GM06990 (cell line): ENCODE measurements around the gene GHR.
A peak's percentile ranks its signal among the peaks of the same experiment; 100 is the strongest.

Experiments used
- DNase-seq: peaks from one replicate; pipeline ENCODE4 v3.0.0-alpha.2; 2011; ENCODE audit not compliant: insufficient read length; ENCODE audit errors: extremely low read depth
- H3K27me3 ChIP-seq: replicated peaks from 2 replicates; pipeline ENCODE4 v1.6.0; 2011; ENCODE audit warnings: low read length; ENCODE audit not compliant: control insufficient read depth, insufficient read depth
- H3K36me3 ChIP-seq: 2 replicates; pipeline ENCODE4 v1.5.1; 2011; ENCODE audit warnings: low read length; ENCODE audit not compliant: control insufficient read depth, insufficient read depth
- H3K4me3 ChIP-seq: replicated peaks from 2 replicates; pipeline ENCODE4 v1.5.1; 2011; ENCODE audit warnings: low read depth, mild to moderate bottlenecking, control low read depth, low read length
- CTCF ChIP-seq: IDR thresholded peaks from 2 replicates; pipeline ENCODE4 v1.5.1; 2011; ENCODE audit warnings: low read length, control low read depth, mild to moderate bottlenecking, inconsistent platforms; ENCODE audit not compliant: insufficient read depth, poor library complexity, severe bottlenecking

GHR gene

GRCh38 chr5:42767491-42768105, 344.4 kb downstream of the GHR start:
- no peak overlapping the region for H3K4me3 ChIP-seq
- no peaks in the 10 kb centered on the region; the same call in 1 of the 2 replicates for H3K36me3 ChIP-seq
- peak; percentile 36 for TF ChIP-seq CTCF
- H3K27me3 ChIP-seq = no peaks in the 10 kb centered on the region
- DNase-seq = no peak

- no peak overlapping the region for H3K4me3 ChIP-seq
- no peak for DNase-seq
- H3K36me3 ChIP-seq = no peaks in the 10 kb centered on the region
- no peak for TF ChIP-seq CTCF
- H3K27me3 ChIP-seq = no peaks in the 10 kb centered on the region
Measured at GRCh38 chr5:42768106-42768504, 344.9 kb downstream of the GHR start.

GRCh38 chr5:42770003-42770402, 346.8 kb downstream of the GHR start:
- H3K36me3 ChIP-seq = no peaks in the 10 kb centered on the region
- H3K27me3 ChIP-seq = no peaks in the 10 kb centered on the region
- DNase-seq = no peak
- no peak overlapping the region for H3K4me3 ChIP-seq
- TF ChIP-seq CTCF = no peak
